WTC11 (cell line): ENCODE results near the gene ZNF710. TPM values are rescaled to one million over a fixed set of nuclear protein-coding genes. Genes with fewer than 3 reads are reported as not detected.

ENCODE experiments used
- ATAC-seq: fragments of 200-7000 bp; cut with Tn5 transposase; 2 replicates; pipeline ENCODE4 v1.10.0; 2021; ENCODE audit warnings: mild to moderate bottlenecking, moderate library complexity
- CTCF ChIA-PET: fragments of 300-600 bp; sonication (Branson Sonifier 250); formaldehyde crosslinking; loops from one replicate; lab custom pipeline; 2021; ENCODE audit warnings: antibody characterized with exemption; lab: Charles Lee
- POLR2A ChIA-PET: fragments of 350-600 bp; sonication (Branson Sonifier 250); formaldehyde crosslinking; loops from one replicate; lab custom pipeline; 2021; ENCODE audit warnings: antibody characterized with exemption; lab: Charles Lee
- DNase-seq: peaks from one replicate; pipeline ENCODE4 v3.0.0; 2021; ENCODE audit warnings: low spot score
- H3K27ac Mint-ChIP-seq: 2 replicates; pipeline ENCODE4 v1.8.0; 2021; ENCODE audit warnings: mixed read lengths
- H3K27me3 Mint-ChIP-seq: 2 replicates; pipeline ENCODE4 v1.8.0; 2021; ENCODE audit warnings: low read depth, mild to moderate bottlenecking, moderate library complexity, mixed read lengths
- H3K36me3 Mint-ChIP-seq: 2 replicates; pipeline ENCODE4 v1.8.0; 2021; ENCODE audit warnings: mixed read lengths
- H3K4me1 Mint-ChIP-seq: 2 replicates; pipeline ENCODE4 v1.8.0; 2022; ENCODE audit warnings: mixed read lengths
- H3K4me3 Mint-ChIP-seq: 2 replicates; pipeline ENCODE4 v1.8.0; 2021; ENCODE audit warnings: mild to moderate bottlenecking, moderate library complexity, mixed read lengths
- H3K9me3 Mint-ChIP-seq: 2 replicates; pipeline ENCODE4 v1.8.0; 2021; ENCODE audit warnings: mixed read lengths
- ATF1 ChIP-seq: sonication (generic); formaldehyde crosslinking; IDR thresholded peaks from 2 replicates; pipeline ENCODE4 v1.8.1; 2023; ENCODE audit warnings: mild to moderate bottlenecking, moderate library complexity, missing genetic modification reagents
- EMX1 ChIP-seq: fragments of 250-450 bp; sonication (Bioruptor Pico); IDR thresholded peaks from 2 replicates; pipeline ENCODE4 v1.8.0; 2021; ENCODE audit warnings: mild to moderate bottlenecking
- GABPB1 ChIP-seq: sonication (generic); formaldehyde crosslinking; IDR thresholded peaks from 2 replicates; pipeline ENCODE4 v1.8.1; 2023; ENCODE audit warnings: mild to moderate bottlenecking, missing genetic modification reagents
- GRHL2 ChIP-seq: fragments of 250-450 bp; sonication (Bioruptor Pico); IDR thresholded peaks from 2 replicates; pipeline ENCODE4 v1.8.0; 2022; ENCODE audit warnings: mild to moderate bottlenecking, moderate library complexity; ENCODE audit not compliant: insufficient replicate concordance, severe bottlenecking
- IRF2 ChIP-seq: sonication (generic); formaldehyde crosslinking; IDR thresholded peaks from 2 replicates; pipeline ENCODE4 v1.8.0; 2022; ENCODE audit warnings: low read depth, missing genetic modification reagents, borderline replicate concordance
- KAT7 ChIP-seq: sonication (generic); formaldehyde crosslinking; IDR thresholded peaks from 2 replicates; pipeline ENCODE4 v1.8.1; 2023; ENCODE audit warnings: missing genetic modification reagents, mild to moderate bottlenecking, borderline replicate concordance
- MYBL2 ChIP-seq: sonication (generic); formaldehyde crosslinking; IDR thresholded peaks from 2 replicates; pipeline ENCODE4 v1.8.1; 2023; ENCODE audit warnings: mild to moderate bottlenecking, moderate library complexity, missing genetic modification reagents
- NR2C2 ChIP-seq: sonication (generic); formaldehyde crosslinking; IDR thresholded peaks from 2 replicates; pipeline ENCODE4 v1.8.0; 2022; ENCODE audit warnings: mild to moderate bottlenecking, missing genetic modification reagents
- ZBTB21 ChIP-seq: sonication (generic); formaldehyde crosslinking; IDR thresholded peaks from 2 replicates; pipeline ENCODE4 v1.8.1; 2023; ENCODE audit warnings: mild to moderate bottlenecking, missing genetic modification reagents, borderline replicate concordance
- ZNF121 ChIP-seq: sonication (generic); formaldehyde crosslinking; IDR thresholded peaks from 2 replicates; pipeline ENCODE4 v1.8.0; 2023; ENCODE audit warnings: missing genetic modification reagents
- ZNF232 ChIP-seq: sonication (generic); formaldehyde crosslinking; IDR thresholded peaks from 2 replicates; pipeline ENCODE4 v1.8.0; 2022; ENCODE audit warnings: mild to moderate bottlenecking, missing genetic modification reagents
- ZNF263 ChIP-seq: sonication (generic); formaldehyde crosslinking; IDR thresholded peaks from 2 replicates; pipeline ENCODE4 v1.8.1; 2022; ENCODE audit warnings: low read depth, mild to moderate bottlenecking, moderate library complexity, missing genetic modification reagents
- ZNF317 ChIP-seq: sonication (generic); formaldehyde crosslinking; IDR thresholded peaks from 2 replicates; pipeline ENCODE4 v1.8.1; 2023; ENCODE audit warnings: low read depth, mild to moderate bottlenecking, moderate library complexity, missing genetic modification reagents, borderline replicate concordance
- total RNA-seq: library from RNA; stranded (reverse); gene quantifications from 3 replicates; pipeline ENCODE4 v1.2.3, GENCODE V29; 2021
- TF ChIP-seq, protein P1 (sequence below): fragments of 250-450 bp; sonication (Bioruptor Pico); conservative IDR thresholded peaks from 2 replicates; pipeline ENCODE4 v1.9.0; 2021; ENCODE audit warnings: mild to moderate bottlenecking
- TF ChIP-seq, protein P2 (sequence below): sonication (generic); formaldehyde crosslinking; IDR thresholded peaks from 2 replicates; pipeline ENCODE4 v1.8.1; 2023; ENCODE audit warnings: mild to moderate bottlenecking, moderate library complexity, missing genetic modification reagents
- TF ChIP-seq, protein P3 (sequence below): sonication (generic); formaldehyde crosslinking; IDR thresholded peaks from 2 replicates; pipeline ENCODE4 v1.8.0; 2023; ENCODE audit warnings: missing genetic modification reagents
- TF ChIP-seq, protein P4 (sequence below): sonication (generic); formaldehyde crosslinking; IDR thresholded peaks from 2 replicates; pipeline ENCODE4 v1.8.0; 2022; ENCODE audit warnings: mild to moderate bottlenecking, missing genetic modification reagents
- TF ChIP-seq, protein P5 (sequence below): fragments of 250-450 bp; sonication (Bioruptor Pico); IDR thresholded peaks from 2 replicates; pipeline ENCODE4 v1.9.0; 2021; ENCODE audit warnings: mild to moderate bottlenecking

The ZNF710 gene
- total RNA-seq, 1 experiment from 2014 or later, result 25.9 TPM

DNA sequence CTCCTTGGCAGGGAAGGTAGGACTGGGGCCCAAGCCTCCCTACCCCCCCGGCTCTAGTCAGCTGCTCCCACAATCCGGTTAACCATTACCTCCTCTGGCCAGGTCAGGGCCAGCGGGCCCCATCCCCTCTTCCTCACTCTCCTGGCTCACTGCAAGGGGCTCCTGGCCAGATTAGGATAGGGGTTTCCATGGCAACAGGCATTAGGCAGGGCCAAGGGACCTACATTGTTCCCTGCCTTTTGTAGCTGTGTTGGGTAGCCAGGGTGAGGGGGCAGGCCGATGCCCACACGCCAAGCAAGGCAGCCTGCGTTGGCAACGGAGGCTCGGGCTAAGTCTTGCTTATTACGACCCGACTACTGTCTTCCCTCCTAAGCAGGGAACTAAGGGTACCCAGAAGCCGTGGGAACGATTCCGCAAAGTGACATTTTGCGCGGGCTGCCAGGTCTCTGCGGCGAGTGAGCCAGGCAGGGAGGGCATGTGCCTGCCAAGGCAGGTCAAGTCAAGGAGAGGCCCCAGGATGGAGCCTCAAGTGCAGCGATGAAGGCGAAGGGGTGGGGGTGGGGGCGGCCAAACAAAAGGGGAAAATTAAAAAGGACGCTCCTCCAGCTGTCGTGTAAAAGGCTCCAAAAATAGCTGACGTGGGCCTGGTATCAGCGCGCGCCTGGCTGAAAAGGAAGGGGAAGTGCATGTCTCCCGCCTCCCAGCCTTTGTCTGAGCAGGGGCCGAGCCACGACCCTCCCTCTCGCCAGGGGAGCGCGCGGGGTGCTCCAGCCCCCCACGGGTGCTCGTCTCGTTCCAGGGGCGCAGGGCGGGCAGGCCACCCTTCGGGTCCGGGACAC, 100.2 kb downstream of the ZNF710 start:
- TF ChIP-seq ZNF263 (CRISPR knock-in tag) (no peak), MYBL2 (CRISPR knock-in tag) (0 out of 2 replicates have a peak, but pooled peaks have one; percentile 16), GABPB1 (no peak), KAT7 (CRISPR knock-in tag) (no peak), ATF1 (no peak), NR2C2 (CRISPR knock-in tag) (no peak), ZNF232 (no peak), ZNF317 (no peak), ZBTB21 (CRISPR knock-in tag) (no peak), ZNF121 (no peak), GRHL2 (CRISPR knock-in tag) (no peak), IRF2 (CRISPR knock-in tag) (no peak), EMX1 (CRISPR knock-in tag) (no peak)
- TF ChIP-seq, protein P1, sequence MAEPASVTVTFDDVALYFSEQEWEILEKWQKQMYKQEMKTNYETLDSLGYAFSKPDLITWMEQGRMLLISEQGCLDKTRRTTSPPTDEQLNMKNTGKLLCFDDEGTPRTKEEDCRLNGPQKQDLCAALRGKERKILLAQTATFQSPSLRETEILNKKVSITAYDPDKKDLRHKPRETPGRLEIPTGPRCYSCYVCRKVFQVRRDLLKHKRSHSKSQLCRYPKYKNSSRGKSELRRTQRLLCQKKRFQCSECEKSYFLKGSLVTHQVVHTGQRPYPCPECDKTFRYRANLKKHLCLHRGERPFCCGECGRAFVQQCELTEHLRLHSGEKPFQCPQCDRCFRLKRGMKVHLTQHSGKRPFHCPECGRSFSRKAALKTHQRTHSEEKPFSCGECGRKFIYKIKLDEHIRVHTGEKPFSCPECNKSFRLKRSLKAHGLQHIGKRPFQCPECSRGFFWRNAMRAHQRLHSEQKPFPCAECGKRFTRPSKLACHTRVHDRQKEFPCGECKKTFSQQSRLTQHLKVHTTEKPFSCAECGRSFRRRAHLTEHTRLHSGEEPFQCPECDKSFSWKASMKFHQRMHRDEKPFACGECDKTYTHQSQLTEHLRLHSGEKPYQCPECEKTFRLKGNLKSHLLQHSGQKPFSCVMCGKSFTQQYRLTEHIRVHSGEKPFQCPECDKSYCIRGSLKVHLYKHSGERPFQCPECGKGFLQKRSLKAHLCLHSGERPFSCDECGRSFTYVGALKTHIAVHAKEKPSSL (CRISPR knock-in tag), result no peak
- TF ChIP-seq, protein P2, sequence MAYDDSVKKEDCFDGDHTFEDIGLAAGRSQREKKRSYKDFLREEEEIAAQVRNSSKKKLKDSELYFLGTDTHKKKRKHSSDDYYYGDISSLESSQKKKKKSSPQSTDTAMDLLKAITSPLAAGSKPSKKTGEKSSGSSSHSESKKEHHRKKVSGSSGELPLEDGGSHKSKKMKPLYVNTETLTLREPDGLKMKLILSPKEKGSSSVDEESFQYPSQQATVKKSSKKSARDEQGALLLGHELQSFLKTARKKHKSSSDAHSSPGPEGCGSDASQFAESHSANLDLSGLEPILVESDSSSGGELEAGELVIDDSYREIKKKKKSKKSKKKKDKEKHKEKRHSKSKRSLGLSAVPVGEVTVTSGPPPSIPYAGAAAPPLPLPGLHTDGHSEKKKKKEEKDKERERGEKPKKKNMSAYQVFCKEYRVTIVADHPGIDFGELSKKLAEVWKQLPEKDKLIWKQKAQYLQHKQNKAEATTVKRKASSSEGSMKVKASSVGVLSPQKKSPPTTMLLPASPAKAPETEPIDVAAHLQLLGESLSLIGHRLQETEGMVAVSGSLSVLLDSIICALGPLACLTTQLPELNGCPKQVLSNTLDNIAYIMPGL (CRISPR knock-in tag), result 0 out of 2 replicates have a peak, but pooled peaks have one; percentile 22
- TF ChIP-seq, protein P3, sequence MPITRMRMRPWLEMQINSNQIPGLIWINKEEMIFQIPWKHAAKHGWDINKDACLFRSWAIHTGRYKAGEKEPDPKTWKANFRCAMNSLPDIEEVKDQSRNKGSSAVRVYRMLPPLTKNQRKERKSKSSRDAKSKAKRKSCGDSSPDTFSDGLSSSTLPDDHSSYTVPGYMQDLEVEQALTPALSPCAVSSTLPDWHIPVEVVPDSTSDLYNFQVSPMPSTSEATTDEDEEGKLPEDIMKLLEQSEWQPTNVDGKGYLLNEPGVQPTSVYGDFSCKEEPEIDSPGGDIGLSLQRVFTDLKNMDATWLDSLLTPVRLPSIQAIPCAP (CRISPR knock-in tag), result no peak
- TF ChIP-seq, protein P4, sequence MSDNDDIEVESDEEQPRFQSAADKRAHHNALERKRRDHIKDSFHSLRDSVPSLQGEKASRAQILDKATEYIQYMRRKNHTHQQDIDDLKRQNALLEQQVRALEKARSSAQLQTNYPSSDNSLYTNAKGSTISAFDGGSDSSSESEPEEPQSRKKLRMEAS (CRISPR knock-in tag), result no peak
- TF ChIP-seq, protein P5, sequence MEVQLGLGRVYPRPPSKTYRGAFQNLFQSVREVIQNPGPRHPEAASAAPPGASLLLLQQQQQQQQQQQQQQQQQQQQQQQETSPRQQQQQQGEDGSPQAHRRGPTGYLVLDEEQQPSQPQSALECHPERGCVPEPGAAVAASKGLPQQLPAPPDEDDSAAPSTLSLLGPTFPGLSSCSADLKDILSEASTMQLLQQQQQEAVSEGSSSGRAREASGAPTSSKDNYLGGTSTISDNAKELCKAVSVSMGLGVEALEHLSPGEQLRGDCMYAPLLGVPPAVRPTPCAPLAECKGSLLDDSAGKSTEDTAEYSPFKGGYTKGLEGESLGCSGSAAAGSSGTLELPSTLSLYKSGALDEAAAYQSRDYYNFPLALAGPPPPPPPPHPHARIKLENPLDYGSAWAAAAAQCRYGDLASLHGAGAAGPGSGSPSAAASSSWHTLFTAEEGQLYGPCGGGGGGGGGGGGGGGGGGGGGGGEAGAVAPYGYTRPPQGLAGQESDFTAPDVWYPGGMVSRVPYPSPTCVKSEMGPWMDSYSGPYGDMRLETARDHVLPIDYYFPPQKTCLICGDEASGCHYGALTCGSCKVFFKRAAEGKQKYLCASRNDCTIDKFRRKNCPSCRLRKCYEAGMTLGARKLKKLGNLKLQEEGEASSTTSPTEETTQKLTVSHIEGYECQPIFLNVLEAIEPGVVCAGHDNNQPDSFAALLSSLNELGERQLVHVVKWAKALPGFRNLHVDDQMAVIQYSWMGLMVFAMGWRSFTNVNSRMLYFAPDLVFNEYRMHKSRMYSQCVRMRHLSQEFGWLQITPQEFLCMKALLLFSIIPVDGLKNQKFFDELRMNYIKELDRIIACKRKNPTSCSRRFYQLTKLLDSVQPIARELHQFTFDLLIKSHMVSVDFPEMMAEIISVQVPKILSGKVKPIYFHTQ, result no peak
- no peak for DNase-seq

More for the DNA sequence above, 100.2 kb downstream of the ZNF710 start:
- ChIA-PET CTCF (interaction anchor here (1.0 to 3.9 kb wide), 11 partner anchors 14 to 340 kb away, joined by 3 to 38 read pairs (median 9); no protein-coding TSS in a partner anchor), POLR2A (interaction anchor here (0.7 to 1.7 kb wide), 8 partner anchors 9 to 132 kb away, joined by 3 to 7 read pairs (median 4); partner anchors contain the start of genes CIB1 and GDPGP1)
- Mint-ChIP-seq H3K36me3 (no peaks in the 10 kb centered on the region), H3K27ac (no peak overlapping the region), H3K27me3 (peaks cover 39% of the 10 kb centered on the region), H3K4me1 (peaks cover 34% of the 10 kb centered on the region), H3K4me3 (peak overlapping the region; percentile 79), H3K9me3 (no peaks in the 10 kb centered on the region)
- ATAC-seq, result peak; percentile 23
